ENCODE measurements around the gene MGRN1. TPM values are rescaled to one million over a fixed set of nuclear protein-coding genes. Genes with fewer than 3 reads are reported as not detected.

The MGRN1 gene
- total RNA-seq, 5 donors from 2014 or later (not counting 1 experiment from before 2014, with no cell fraction given), result 63.1 to 76.8 (median 72.2) TPM

DNA sequence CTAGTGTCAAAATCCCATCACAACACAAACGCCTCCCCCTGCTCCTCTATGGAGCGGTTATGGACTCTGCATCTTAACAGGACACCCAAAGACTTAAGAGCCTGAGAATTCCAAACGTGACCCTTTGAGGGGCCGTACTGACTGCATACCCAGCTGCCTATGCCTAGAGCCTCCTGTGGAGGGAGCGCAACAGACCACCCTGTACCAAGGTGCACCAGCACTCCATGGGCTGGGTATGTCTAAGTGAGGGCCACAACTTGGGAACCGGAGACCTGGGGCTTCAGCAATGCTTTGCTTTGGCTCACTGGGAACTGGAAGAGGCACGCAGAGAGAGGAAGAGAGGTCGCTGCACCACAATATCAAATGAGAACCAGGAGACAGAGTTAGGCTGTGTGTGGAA, 104.0 kb downstream of the MGRN1 start:
- 100% methylated on average over 2 of the region's 8 CpGs for whole genome bisulfite sequencing (ENCODE audit: insufficient coverage)
- peaks cover 24% of the 10 kb centered on the region for H3K36me3 Mint-ChIP-seq
- H3K9me3 Mint-ChIP-seq, result no peaks in the 10 kb centered on the region
- H3K27ac Mint-ChIP-seq, result no peak overlapping the region
- ATAC-seq (replicated peaks in 1 of 4) (no peak), DNase-seq (no peak)
- H3K27me3 Mint-ChIP-seq, result no peaks in the 10 kb centered on the region
- no peak overlapping the region for H3K4me3 Mint-ChIP-seq
- H3K9me3 ChIP-seq, result no peaks in the 10 kb centered on the region
- H3K27me3 ChIP-seq (replicated peaks in 1 of 2; ENCODE audit: control insufficient read depth in 2 of 2, extremely low read depth in 1 of 2, insufficient read depth in 2 of 2, low read length in 1 of 2), result no peaks in the 10 kb centered on the region
- H3K4me1 ChIP-seq (ENCODE audit: control insufficient read depth in 1 of 2, extremely low read depth in 1 of 2, insufficient read depth in 2 of 2, low read length in 2 of 2), result peaks cover 3 to 11% of the 10 kb centered on the region in 2 experiments
- H3K4me3 ChIP-seq (ENCODE audit: control insufficient read depth in 1 of 2, extremely low read depth in 1 of 2, low read length in 1 of 2), result no peak overlapping the region
- no peak overlapping the region for H3K27ac ChIP-seq (ENCODE audit: low read length)
- ChIA-PET POLR2A (no interaction called here), CTCF (no interaction called here)
- peaks cover 16 to 43% of the 10 kb centered on the region in 2 donors for H3K36me3 ChIP-seq (ENCODE audit: control insufficient read depth in 2 of 2, extremely low read depth in 1 of 2, insufficient read depth in 1 of 2, low read length in 1 of 2)
- peaks cover 8 to 16% (median 12%) of the 10 kb centered on the region in 3 donors for H3K4me1 Mint-ChIP-seq

DNA sequence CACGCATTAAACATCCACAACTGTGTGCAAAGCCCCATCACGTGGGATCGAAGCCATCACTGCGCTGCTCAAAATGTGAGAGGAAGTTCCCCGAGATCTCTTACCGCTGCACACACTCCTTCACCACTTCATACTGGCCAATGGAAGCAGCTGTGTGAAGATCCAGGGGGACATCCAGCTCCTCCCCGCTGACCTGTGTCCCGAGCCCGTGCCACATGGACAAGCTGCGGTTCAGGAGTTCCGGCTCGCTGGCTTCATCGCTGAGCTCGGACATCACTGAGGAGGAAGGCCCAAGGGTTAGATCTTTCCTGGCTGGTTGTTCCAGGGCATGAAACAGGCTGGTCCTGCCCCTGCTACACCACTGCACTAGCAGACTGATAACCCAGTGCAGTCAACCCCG, 105.2 kb downstream of the MGRN1 start:
- no peak overlapping the region for H3K27ac ChIP-seq (ENCODE audit: low read length)
- Mint-ChIP-seq H3K36me3 (peaks cover 24% of the 10 kb centered on the region), H3K4me1 (peaks cover 9 to 19% (median 13%) of the 10 kb centered on the region in 3 donors), H3K9me3 (no peaks in the 10 kb centered on the region), H3K27me3 (no peaks in the 10 kb centered on the region), H3K4me3 (no peak overlapping the region), H3K27ac (no peak overlapping the region)
- 96% methylated on average over 11 of the region's 15 CpGs for WGBS (ENCODE audit: insufficient coverage)
- ChIA-PET CTCF (no interaction called here), POLR2A (no interaction called here)
- H3K4me1 ChIP-seq (ENCODE audit: control insufficient read depth in 1 of 2, extremely low read depth in 1 of 2, insufficient read depth in 2 of 2, low read length in 2 of 2), result peaks cover 5 to 15% of the 10 kb centered on the region in 2 experiments
- no peak for DNase-seq
- no peaks in the 10 kb centered on the region for H3K9me3 ChIP-seq
- H3K27me3 ChIP-seq (replicated peaks in 1 of 2; ENCODE audit: control insufficient read depth in 2 of 2, extremely low read depth in 1 of 2, insufficient read depth in 2 of 2, low read length in 1 of 2), result no peaks in the 10 kb centered on the region
- no peak for ATAC-seq (replicated peaks in 1 of 4)
- H3K36me3 ChIP-seq (ENCODE audit: control insufficient read depth in 2 of 2, extremely low read depth in 1 of 2, insufficient read depth in 1 of 2, low read length in 1 of 2), result peaks cover 16 to 40% of the 10 kb centered on the region in 2 donors
- H3K4me3 ChIP-seq (ENCODE audit: control insufficient read depth in 1 of 2, extremely low read depth in 1 of 2, low read length in 1 of 2), result no peak overlapping the region

DNA sequence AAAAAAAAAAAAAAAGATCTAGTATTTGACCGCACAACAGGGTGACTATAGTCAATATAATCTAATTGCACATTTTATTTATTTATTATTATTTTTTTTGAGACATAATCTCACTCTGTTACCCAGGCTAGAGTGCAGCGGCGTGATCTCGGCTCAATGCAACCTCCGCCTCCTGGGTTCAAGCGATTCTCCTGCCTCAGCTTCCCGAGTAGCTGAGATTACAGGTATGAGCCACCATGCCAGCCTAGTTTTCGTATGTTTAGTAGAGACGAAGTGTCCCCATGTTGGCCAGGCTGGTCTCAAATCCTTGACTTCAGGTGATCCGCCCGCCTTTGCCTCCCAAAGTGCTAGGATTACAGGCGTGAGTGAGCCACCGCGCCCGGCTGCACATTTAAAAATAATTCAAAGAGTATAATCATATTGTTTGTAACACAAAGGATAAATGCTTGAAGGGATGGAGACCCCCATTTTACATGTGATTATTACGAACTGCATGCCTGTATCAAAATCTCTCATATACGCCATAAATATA, 108.7 kb downstream of the MGRN1 start:
- Histone ChIP-seq H3K4me1 (ENCODE audit: control insufficient read depth in 1 of 2, extremely low read depth in 1 of 2, insufficient read depth in 2 of 2, low read length in 2 of 2) (peaks cover 9 to 23% of the 10 kb centered on the region in 2 experiments), H3K36me3 (ENCODE audit: control insufficient read depth in 2 of 2, extremely low read depth in 1 of 2, insufficient read depth in 1 of 2, low read length in 1 of 2) (peaks cover 6 to 21% of the 10 kb centered on the region in 2 donors), H3K27ac (ENCODE audit: low read length) (no peak overlapping the region), H3K4me3 (ENCODE audit: control insufficient read depth in 1 of 2, extremely low read depth in 1 of 2, low read length in 1 of 2) (peak overlapping the region; percentile 91 to 98), H3K27me3 (replicated peaks in 1 of 2; ENCODE audit: control insufficient read depth in 2 of 2, extremely low read depth in 1 of 2, insufficient read depth in 2 of 2, low read length in 1 of 2) (peaks cover 0 to 4% of the 10 kb centered on the region in 2 experiments), H3K9me3 (no peaks in the 10 kb centered on the region)
- CTCF ChIA-PET, result no interaction called here
- Mint-ChIP-seq H3K4me1 (peaks cover 15 to 30% (median 20%) of the 10 kb centered on the region in 3 donors), H3K9me3 (no peaks in the 10 kb centered on the region), H3K27ac (no peak overlapping the region), H3K36me3 (peaks cover 15% of the 10 kb centered on the region), H3K4me3 (peak overlapping the region; percentile 88 to 93 (median 89)), H3K27me3 (peaks cover 0 to 4% of the 10 kb centered on the region in 2 donors)
- POLR2A ChIA-PET, result interaction anchor here in 1 of 2 donors (1.0 kb wide), 1 partner anchor 69 kb away, joined by 5 read pairs; the partner anchor contains the start of gene ROGDI
- WGBS (ENCODE audit: insufficient coverage), result 81% methylated on average over 8 of the region's 17 CpGs
- ATAC-seq (replicated peaks in 1 of 4) (no peak), DNase-seq (no peak)

DNA sequence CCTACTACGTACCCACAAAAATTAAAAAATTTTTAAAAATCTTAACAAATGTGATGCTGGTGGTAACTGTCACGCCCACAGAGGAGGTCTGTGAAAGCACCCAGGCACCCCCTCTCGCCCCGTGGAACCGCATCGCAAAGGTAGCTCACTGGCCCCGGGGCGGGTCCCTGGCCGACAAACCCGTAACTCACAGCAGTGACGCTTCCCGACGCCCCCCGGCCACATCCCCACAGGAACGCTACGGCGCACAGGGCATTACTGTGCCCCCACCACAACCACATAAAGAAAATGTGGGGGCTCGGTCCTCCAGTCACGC, 109.1 kb downstream of the MGRN1 start:
- no peak overlapping the region for H3K27ac ChIP-seq (ENCODE audit: low read length)
- peak overlapping the region; percentile 88 to 93 (median 89) for H3K4me3 Mint-ChIP-seq
- H3K36me3 ChIP-seq (ENCODE audit: control insufficient read depth in 2 of 2, extremely low read depth in 1 of 2, insufficient read depth in 1 of 2, low read length in 1 of 2), result peaks cover 6 to 16% of the 10 kb centered on the region in 2 donors
- ChIA-PET POLR2A (interaction anchor here in 1 of 2 donors (0.5 to 1.0 kb wide), 3 partner anchors 13 to 266 kb away, joined by 3 to 5 read pairs (median 3); partner anchors contain the start of gene ROGDI), CTCF (interaction anchor here in 1 of 2 donors (0.9 to 1.8 kb wide), 4 partner anchors 13 to 118 kb away, joined by 5 to 7 read pairs (median 6); partner anchors contain the start of genes MGRN1 and ROGDI)
- 0% methylated on average over 18 of the region's 19 CpGs for WGBS (ENCODE audit: insufficient coverage)
- H3K27me3 ChIP-seq (replicated peaks in 1 of 2; ENCODE audit: control insufficient read depth in 2 of 2, extremely low read depth in 1 of 2, insufficient read depth in 2 of 2, low read length in 1 of 2), result peaks cover 0 to 4% of the 10 kb centered on the region in 2 experiments
- peaks cover 15 to 30% (median 20%) of the 10 kb centered on the region in 3 donors for H3K4me1 Mint-ChIP-seq
- no peaks in the 10 kb centered on the region for H3K9me3 Mint-ChIP-seq
- H3K36me3 Mint-ChIP-seq, result peaks cover 14% of the 10 kb centered on the region
- peaks cover 9 to 23% of the 10 kb centered on the region in 2 experiments for H3K4me1 ChIP-seq (ENCODE audit: control insufficient read depth in 1 of 2, extremely low read depth in 1 of 2, insufficient read depth in 2 of 2, low read length in 2 of 2)
- no peaks in the 10 kb centered on the region for H3K9me3 ChIP-seq
- H3K4me3 ChIP-seq (ENCODE audit: control insufficient read depth in 1 of 2, extremely low read depth in 1 of 2, low read length in 1 of 2), result peak overlapping the region; percentile 91 to 98
- DNase-seq (peak in 18 of 35 experiments; percentile 3 to 41 (median 16)), ATAC-seq (replicated peaks in 1 of 4) (peak; percentile 0 to 8 (median 4))
- H3K27ac Mint-ChIP-seq, result peak overlapping the region in 1 of 2 donors; percentile 39
- H3K27me3 Mint-ChIP-seq, result peaks cover 0 to 5% of the 10 kb centered on the region in 2 donors

DNA sequence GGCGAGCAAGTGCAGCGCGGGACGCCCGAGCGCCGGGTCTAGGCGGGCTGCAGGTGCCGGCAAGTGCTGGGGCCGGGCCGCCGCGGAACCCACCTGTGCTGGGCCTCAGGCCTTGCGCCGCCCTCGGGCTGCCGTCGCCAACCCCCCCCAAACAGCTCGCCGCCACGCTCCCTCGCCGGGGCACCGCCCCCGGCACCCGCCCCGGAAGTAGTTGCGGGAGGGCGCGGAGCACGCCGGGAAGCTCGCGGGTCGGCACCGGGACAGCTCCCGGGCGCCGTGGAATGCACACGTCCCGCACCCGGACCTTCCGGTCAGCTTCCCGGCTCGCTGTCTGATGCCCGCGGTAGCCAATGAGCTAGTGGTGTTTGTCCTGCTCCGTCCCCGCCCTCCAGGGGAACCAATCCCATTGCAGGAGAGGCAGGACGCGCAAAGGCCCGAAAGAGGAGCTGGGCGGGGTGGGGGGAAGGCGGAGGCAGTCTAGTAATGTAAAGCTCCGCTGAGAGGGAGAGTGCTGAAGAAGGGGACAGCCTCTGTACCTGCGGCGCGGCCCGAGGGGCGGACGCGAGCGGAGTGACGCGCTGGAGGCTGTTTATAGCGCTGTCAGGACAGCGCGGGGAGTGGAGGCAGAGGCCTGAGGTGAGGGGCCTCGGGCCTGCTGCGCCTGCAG, 109.6 kb downstream of the MGRN1 start, which contains the start of the genes ANKS3 and DNAAF8:
ANKS3 (minus strand) TSS at position 209 of the 667 bp plus-strand sequence. CDS start 4,122 bp downstream, outside the sequence.
DNAAF8 (plus strand) TSS at position 475 of the 667 bp plus-strand sequence. CDS start 1,978 bp downstream, outside the sequence.
- H3K27me3 Mint-ChIP-seq, result peaks cover 0 to 5% of the 10 kb centered on the region in 2 donors
- under 1% methylated on average over 58 of the region's 70 CpGs for WGBS (ENCODE audit: insufficient coverage)

More for the DNA sequence above, 109.6 kb downstream of the MGRN1 start, which contains the start of the genes ANKS3 and DNAAF8:
- peaks cover 9 to 23% of the 10 kb centered on the region in 2 experiments for H3K4me1 ChIP-seq (ENCODE audit: control insufficient read depth in 1 of 2, extremely low read depth in 1 of 2, insufficient read depth in 2 of 2, low read length in 2 of 2)
- H3K4me3 Mint-ChIP-seq, result peak within 1 kb of the TSS; percentile 88 to 93 (median 89)
- H3K9me3 ChIP-seq, result no peaks in the 10 kb centered on the region
- H3K27ac Mint-ChIP-seq, result peak within 1 kb of the TSS; percentile 83 to 92
- peaks cover 0 to 7% of the 10 kb centered on the region in 2 experiments for H3K27me3 ChIP-seq (replicated peaks in 1 of 2; ENCODE audit: control insufficient read depth in 2 of 2, extremely low read depth in 1 of 2, insufficient read depth in 2 of 2, low read length in 1 of 2)
- DNase-seq, result peak; percentile 50 to 85 (median 69)
- H3K4me3 ChIP-seq (ENCODE audit: control insufficient read depth in 1 of 2, extremely low read depth in 1 of 2, low read length in 1 of 2), result peak within 1 kb of the TSS; percentile 91 to 98
- peak within 1 kb of the TSS; percentile 63 for H3K27ac ChIP-seq (ENCODE audit: low read length)
- ChIA-PET POLR2A (interaction anchor here (0.5 to 1.2 kb wide), 8 partner anchors 13 to 320 kb away, joined by 3 to 8 read pairs (median 4); partner anchors contain the start of genes NUDT16L1 (in 1 of the 2) and ROGDI (in 1 of the 2)), CTCF (interaction anchor here in 1 of 2 donors (0.9 to 1.8 kb wide), 7 partner anchors 13 to 118 kb away, joined by 4 to 7 read pairs (median 5); partner anchors contain the start of genes MGRN1, NUDT16L1 and ROGDI)
- peaks cover 10% of the 10 kb centered on the region for H3K36me3 Mint-ChIP-seq
- H3K4me1 Mint-ChIP-seq, result peaks cover 15 to 30% (median 20%) of the 10 kb centered on the region in 3 donors
- no peaks in the 10 kb centered on the region for H3K9me3 Mint-ChIP-seq
- ATAC-seq (replicated peaks in 1 of 4), result peak; percentile 81 to 84 (median 83)
- peaks cover 6 to 12% of the 10 kb centered on the region in 2 donors for H3K36me3 ChIP-seq (ENCODE audit: control insufficient read depth in 2 of 2, extremely low read depth in 1 of 2, insufficient read depth in 1 of 2, low read length in 1 of 2)
